Activated naive CD8-positive, alpha-beta T cell treated with anti-CD3 and anti-CD28 coated beads, Interleukin-2, amount 50 U/mL, for 16 hours (primary cell): ENCODE measurements around the gene GTF2H2.
"Not testable (repeated sequence)": the region's sequence is repeated elsewhere in the genome, so short reads cannot be mapped to it uniquely, and the experiment has no call there.

Experiments used
- DNase-seq: peaks from one replicate; pipeline ENCODE4 v3.0.0-alpha.2; 2020; ENCODE audit warnings: low read depth, low spot score

Gene GTF2H2

GRCh38 chr5:71013575-71013974 is 53.9 kb downstream of the GTF2H2 start:
- DNase-seq, result no peak

DNA sequence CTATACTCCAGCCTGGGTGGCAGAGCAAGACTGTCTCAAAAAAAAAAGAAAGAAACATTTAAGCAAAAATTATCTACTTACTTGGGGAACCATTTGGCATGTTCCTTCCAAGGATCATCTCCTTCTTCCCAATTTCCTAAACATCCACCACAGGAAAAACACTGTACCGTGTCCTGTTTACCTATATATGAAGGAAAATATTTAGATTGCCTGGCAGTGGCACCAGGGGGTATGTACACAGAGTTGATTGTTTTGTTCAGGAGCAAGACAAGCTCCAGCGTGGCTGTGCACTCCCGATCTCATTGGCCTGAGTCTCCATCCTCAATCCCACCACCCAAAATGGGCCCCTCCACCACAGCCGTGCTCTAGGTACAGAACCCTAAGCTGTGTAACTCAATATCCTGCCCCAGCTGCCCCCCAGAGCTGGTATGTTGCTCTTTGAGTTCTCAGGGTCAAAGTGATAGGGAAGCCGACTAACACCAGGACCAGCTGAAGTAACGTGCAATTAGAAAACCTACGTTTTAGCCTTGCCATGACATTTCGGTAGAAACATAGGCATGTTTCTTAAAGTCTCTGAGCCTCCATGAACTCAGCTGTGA is 56.2 kb downstream of the GTF2H2 start:
- DNase-seq, result no peak

DNA sequence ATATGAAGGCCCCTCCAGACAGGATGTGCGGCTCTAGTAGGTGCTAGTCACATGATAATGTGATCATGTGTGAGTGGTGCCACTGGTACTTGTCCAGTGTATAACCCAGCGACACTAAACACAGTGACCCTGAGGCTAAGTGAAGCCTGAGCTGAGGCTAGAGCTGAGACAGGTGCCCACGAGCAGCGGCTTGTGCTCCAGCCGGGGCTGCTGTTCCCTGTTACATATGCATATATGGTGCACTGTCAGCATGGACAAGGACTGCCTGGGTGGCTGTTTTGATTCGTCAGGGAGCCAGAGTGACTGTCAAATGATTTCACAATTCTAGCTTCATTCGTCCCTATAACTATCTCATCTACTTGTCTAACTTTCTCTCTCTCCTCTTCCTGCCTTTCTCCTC is 60.5 kb downstream of the GTF2H2 start:
- DNase-seq, result not testable (repeated sequence)
